Adipocyte (in vitro differentiated cells): ENCODE data around the gene ENTPD2.

ENCODE experiments used
- DNase-seq: peaks from one replicate; pipeline ENCODE4 v3.0.0-alpha.2; 2015; ENCODE audit warnings: low read depth
- H3K27me3 ChIP-seq: replicated peaks from 2 replicates; pipeline ENCODE4 v1.7.0; 2013; ENCODE audit warnings: mild to moderate bottlenecking, low read length, moderate library complexity; ENCODE audit not compliant: control insufficient read depth, insufficient read depth
- H3K36me3 ChIP-seq: 2 replicates; pipeline ENCODE4 v1.7.0; 2013; ENCODE audit warnings: low read length, mild to moderate bottlenecking, moderate library complexity; ENCODE audit not compliant: control insufficient read depth, insufficient read depth, severe bottlenecking
- H3K4me1 ChIP-seq: 2 replicates; pipeline ENCODE4 v1.7.0; 2013; ENCODE audit warnings: mild to moderate bottlenecking, low read length, moderate library complexity; ENCODE audit not compliant: control insufficient read depth, insufficient read depth
- H3K4me3 ChIP-seq: 2 replicates; pipeline ENCODE4 v1.7.0; 2013; ENCODE audit warnings: mild to moderate bottlenecking, low read length, moderate library complexity
- H3K9ac ChIP-seq: 2 replicates; pipeline ENCODE4 v1.7.0; 2013; ENCODE audit warnings: mild to moderate bottlenecking, low read length, moderate library complexity
- H3K9me3 ChIP-seq: 2 replicates; pipeline ENCODE4 v1.7.0; 2013; ENCODE audit warnings: mild to moderate bottlenecking, low read length, moderate library complexity; ENCODE audit not compliant: control insufficient read depth

ENTPD2 gene

GRCh38 chr9:137053944-137054931 lies at the start of gene ENTPD2:
ENTPD2 (minus strand) TSS chr9:137054061; CDS start chr9:137053997, 64 bp downstream.
- no peaks in the 10 kb centered on the region for H3K9me3 ChIP-seq
- H3K36me3 ChIP-seq = no peaks in the 10 kb centered on the region
- H3K9ac ChIP-seq = no peak within 1 kb of the TSS
- H3K4me1 ChIP-seq = no peaks in the 10 kb centered on the region
- peaks cover 48% of the 10 kb centered on the region for H3K27me3 ChIP-seq
- no peak for DNase-seq
- H3K4me3 ChIP-seq = no peak within 1 kb of the TSS

DNA sequence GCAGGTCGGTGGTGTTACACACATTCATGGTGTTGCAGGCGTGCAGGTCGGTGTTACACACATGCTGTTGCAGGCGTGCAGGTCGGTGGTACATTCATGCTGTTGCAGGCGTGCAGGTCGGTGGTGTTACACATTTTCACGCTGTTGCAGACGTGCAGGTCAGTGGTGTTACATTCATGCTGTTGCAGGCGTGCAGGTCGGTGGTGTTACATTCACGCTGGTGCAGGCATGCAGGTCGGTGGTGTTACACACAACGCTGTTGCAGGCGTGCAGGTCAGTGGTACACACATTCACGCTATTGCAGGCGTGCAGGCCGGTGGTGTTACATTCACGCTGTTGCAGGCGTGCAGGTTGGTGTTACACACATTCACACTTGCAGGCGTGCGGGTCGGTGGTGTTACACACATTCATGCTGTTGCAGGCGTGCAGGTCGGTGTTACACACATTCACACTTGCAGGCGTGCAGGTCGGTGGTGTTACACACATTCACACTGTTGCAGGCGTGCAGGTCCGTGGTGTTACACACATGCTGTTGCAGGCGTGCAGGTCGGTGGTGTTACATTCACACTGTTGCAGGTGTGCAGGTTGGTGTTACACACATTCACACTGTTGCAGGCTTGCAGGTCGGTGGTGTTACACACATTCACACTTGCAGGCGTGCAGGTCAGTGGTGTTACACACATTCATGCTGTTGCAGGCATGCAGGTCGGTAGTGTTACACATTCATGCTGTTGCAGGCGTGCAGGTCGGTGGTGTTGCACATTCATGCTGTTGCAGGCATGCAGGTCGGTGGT lies 49.5 kb upstream of the ENTPD2 start:
- no peak for DNase-seq
- H3K4me1 ChIP-seq = no peaks in the 10 kb centered on the region
- H3K4me3 ChIP-seq = no peak overlapping the region
- H3K9ac ChIP-seq = no peak overlapping the region
- H3K9me3 ChIP-seq = no peaks in the 10 kb centered on the region
- H3K36me3 ChIP-seq = peaks cover 85% of the 10 kb centered on the region
- H3K27me3 ChIP-seq = no peaks in the 10 kb centered on the region

GRCh38 chr9:137099231-137099630 lies 45.4 kb upstream of the ENTPD2 start:
- no peaks in the 10 kb centered on the region for H3K4me1 ChIP-seq
- no peaks in the 10 kb centered on the region for H3K27me3 ChIP-seq
- peaks cover 75% of the 10 kb centered on the region for H3K36me3 ChIP-seq
- no peak overlapping the region for H3K4me3 ChIP-seq
- H3K9me3 ChIP-seq = no peaks in the 10 kb centered on the region
- no peak for DNase-seq
- H3K9ac ChIP-seq = no peak overlapping the region

DNA sequence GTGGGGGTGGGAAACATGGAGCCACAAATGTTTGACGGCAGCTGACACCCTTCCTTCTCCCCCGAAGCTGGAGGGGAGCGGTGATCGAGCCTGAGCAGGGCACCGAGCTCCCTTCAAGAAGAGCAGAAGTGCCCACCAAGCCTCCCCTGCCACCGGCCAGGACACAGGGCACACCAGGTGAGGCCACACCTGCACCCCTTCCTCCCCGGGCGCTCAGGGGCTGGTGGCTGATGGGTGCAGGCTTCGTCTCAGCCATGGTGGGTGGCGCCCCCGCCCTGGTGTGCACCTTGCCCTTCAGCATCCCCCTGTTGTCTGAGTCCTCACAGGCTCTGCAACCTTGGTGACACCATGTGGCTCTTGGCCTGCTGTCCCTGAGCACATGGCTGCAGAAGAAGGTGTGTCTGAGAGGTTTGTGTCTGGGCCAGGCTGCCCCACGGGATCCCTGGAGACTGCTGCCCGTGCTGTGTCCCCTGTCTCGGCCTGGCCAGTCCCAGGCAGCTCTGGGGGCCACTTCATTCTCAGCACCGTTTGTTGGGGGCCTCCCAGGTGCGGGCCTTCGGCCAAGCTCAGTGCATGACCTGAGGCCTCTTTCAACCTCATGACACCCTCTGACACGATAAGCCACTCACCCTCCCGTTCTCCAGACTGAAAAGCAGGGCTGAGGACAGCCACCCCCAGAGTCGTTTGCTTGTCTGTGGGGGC lies 44.1 kb upstream of the ENTPD2 start:
- Histone ChIP-seq H3K9me3 (no peaks in the 10 kb centered on the region), H3K4me3 (no peak overlapping the region), H3K36me3 (peaks cover 64% of the 10 kb centered on the region), H3K4me1 (no peaks in the 10 kb centered on the region), H3K27me3 (no peaks in the 10 kb centered on the region), H3K9ac (no peak overlapping the region)
- DNase-seq = no peak

- H3K9ac ChIP-seq = no peak overlapping the region
- peaks cover 64% of the 10 kb centered on the region for H3K36me3 ChIP-seq
- H3K4me3 ChIP-seq = no peak overlapping the region
- H3K27me3 ChIP-seq = no peaks in the 10 kb centered on the region
- H3K4me1 ChIP-seq = no peaks in the 10 kb centered on the region
- no peak for DNase-seq
- H3K9me3 ChIP-seq = no peaks in the 10 kb centered on the region
These were observed 43.1 kb upstream of the ENTPD2 start for GRCh38 chr9:137096785-137097546.

- DNase-seq = no peak
- H3K4me3 ChIP-seq = no peak overlapping the region
- peaks cover 61% of the 10 kb centered on the region for H3K36me3 ChIP-seq
- H3K9me3 ChIP-seq = no peaks in the 10 kb centered on the region
- H3K27me3 ChIP-seq = no peaks in the 10 kb centered on the region
- no peaks in the 10 kb centered on the region for H3K4me1 ChIP-seq
- no peak overlapping the region for H3K9ac ChIP-seq
These were observed 42.0 kb upstream of the ENTPD2 start for GRCh38 chr9:137095664-137096517.

- Histone ChIP-seq H3K4me3 (no peak overlapping the region), H3K4me1 (peaks cover 20% of the 10 kb centered on the region), H3K9ac (peak overlapping the region; percentile 10), H3K27me3 (no peaks in the 10 kb centered on the region), H3K36me3 (peaks cover 31% of the 10 kb centered on the region), H3K9me3 (no peaks in the 10 kb centered on the region)
- DNase-seq = no peak
These were observed 35.5 kb upstream of the ENTPD2 start for GRCh38 chr9:137089232-137089947.

- Histone ChIP-seq H3K4me3 (peak overlapping the region; percentile 84), H3K27me3 (no peaks in the 10 kb centered on the region), H3K36me3 (peaks cover 30% of the 10 kb centered on the region), H3K9ac (peak overlapping the region; percentile 92), H3K9me3 (no peaks in the 10 kb centered on the region), H3K4me1 (peaks cover 33% of the 10 kb centered on the region)
- no peak for DNase-seq
These were observed 34.3 kb upstream of the ENTPD2 start for GRCh38 chr9:137088121-137088520.

DNA sequence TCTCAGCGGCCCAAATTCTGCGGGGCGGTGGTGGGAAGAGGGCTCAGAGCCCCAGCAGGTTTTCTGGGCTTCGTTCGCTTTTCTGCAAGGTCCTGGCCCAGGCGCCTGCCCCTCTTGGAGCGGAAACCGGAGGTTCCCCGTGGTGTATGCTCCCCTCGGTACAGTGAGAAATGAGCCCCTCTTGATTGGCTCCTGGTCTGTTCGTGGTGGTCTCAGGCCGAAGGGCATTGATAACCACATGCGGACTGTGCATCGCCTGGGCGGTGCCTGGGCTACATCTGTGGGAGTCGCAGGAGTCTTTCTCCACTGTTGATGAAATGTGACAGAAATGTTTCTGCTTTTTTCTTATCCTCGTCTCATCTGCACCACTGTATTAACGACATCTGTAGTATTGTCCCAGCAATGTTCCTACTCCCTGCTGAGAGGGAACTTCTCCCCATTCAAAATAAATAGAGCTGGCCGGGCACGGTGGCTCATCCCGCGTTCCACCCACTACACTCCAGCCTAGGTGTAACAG lies 33.6 kb upstream of the ENTPD2 start:
- peaks cover 38% of the 10 kb centered on the region for H3K4me1 ChIP-seq
- DNase-seq = peak; percentile 25
- H3K27me3 ChIP-seq = no peaks in the 10 kb centered on the region
- H3K36me3 ChIP-seq = peaks cover 28% of the 10 kb centered on the region
- no peaks in the 10 kb centered on the region for H3K9me3 ChIP-seq
- peak overlapping the region; percentile 92 for H3K9ac ChIP-seq
- H3K4me3 ChIP-seq = peak overlapping the region; percentile 84
